ENCODE results near the gene NEMP1. TPM values are rescaled to one million over a fixed set of nuclear protein-coding genes. Genes with fewer than 3 reads are reported as not detected.

NEMP1 gene
- total RNA-seq = 23.0 and 27.6 TPM in 2 replicates

- peaks cover 10% of the 10 kb centered on the region for H3K36me3 Mint-ChIP-seq (ENCODE audit: low read depth)
- CTCF ChIA-PET = interaction anchor here (0.8 to 3.6 kb wide), 9 partner anchors 9 to 442 kb away, joined by 3 to 42 read pairs (median 3); partner anchors contain the start of gene STAT6
- peaks cover 38% of the 10 kb centered on the region for H3K4me1 Mint-ChIP-seq
- intact Hi-C loops (cut with micrococcal nuclease) = loop anchor here (1.0 to 2.0 kb wide), 4 partner anchors 9 to 353 kb away; partner anchors contain the start of gene NACA
- POLR2A ChIA-PET = interaction anchor here (0.6 to 13.8 kb wide), 19 partner anchors 9 to 1105 kb away, joined by 3 to 337 read pairs (median 4); partner anchors contain the start of genes LRP1, NAB2, NACA and RAB5B
- H3K9me3 Mint-ChIP-seq = no peaks in the 10 kb centered on the region
- DNase-seq (peak; percentile 79), ATAC-seq (ENCODE audit: low read depth) (peak; percentile 97)
- TF ChIP-seq CTCF (IDR thresholded peaks at IDR 0.05) = no peak
- H3K27me3 Mint-ChIP-seq = no peaks in the 10 kb centered on the region
- H3K27ac Mint-ChIP-seq = peak within 1 kb of the TSS; percentile 93
- H3K4me3 Mint-ChIP-seq = peak within 1 kb of the TSS; percentile 96
Measured at GRCh38 chr12:57078519-57079404, at the start of gene NEMP1. TSS of gene NEMP1 (minus strand) at chr12:57078791. CDS start at chr12:57078745, 46 bp downstream.

- POLR2A ChIA-PET = interaction anchor here (0.6 to 2.5 kb wide), 22 partner anchors 17 to 658 kb away, joined by 3 to 46 read pairs (median 4); partner anchors contain the start of genes NACA, NEMP1, RBMS2 and SHMT2
- TF ChIP-seq CTCF (IDR thresholded peaks at IDR 0.05) = no peak
- peaks cover 6% of the 10 kb centered on the region for H3K27me3 Mint-ChIP-seq
- intact Hi-C loops (cut with micrococcal nuclease) = loop anchor here (1.0 to 10.0 kb wide), 2 partner anchors 115 to 327 kb away; partner anchors contain the start of genes GLI1 and INHBE
- H3K4me3 Mint-ChIP-seq = peak within 1 kb of the TSS; percentile 87
- H3K9me3 Mint-ChIP-seq = peaks cover 2% of the 10 kb centered on the region
- no peaks in the 10 kb centered on the region for H3K36me3 Mint-ChIP-seq (ENCODE audit: low read depth)
- CTCF ChIA-PET = interaction anchor here (0.9 to 2.0 kb wide), 6 partner anchors 9 to 102 kb away, joined by 3 to 6 read pairs (median 4); partner anchors contain the start of gene SHMT2
- H3K4me1 Mint-ChIP-seq = peaks cover 13% of the 10 kb centered on the region
- peak; percentile 66 for ATAC-seq (ENCODE audit: low read depth)
- H3K27ac Mint-ChIP-seq = no peak within 1 kb of the TSS
- peak; percentile 69 for DNase-seq
Measured at GRCh38 chr12:57127726-57128518, 49.3 kb upstream of the NEMP1 start, which contains the start of gene LRP1. TSS of gene LRP1 (plus strand) at chr12:57128483. CDS start at chr12:57128965, 482 bp downstream.

- Mint-ChIP-seq H3K9me3 (peaks cover 2% of the 10 kb centered on the region), H3K27me3 (peaks cover 2% of the 10 kb centered on the region), H3K4me3 (peak overlapping the region; percentile 87), H3K4me1 (peaks cover 13% of the 10 kb centered on the region), H3K27ac (no peak overlapping the region), H3K36me3 (ENCODE audit: low read depth) (no peaks in the 10 kb centered on the region)
- TF ChIP-seq CTCF (IDR thresholded peaks at IDR 0.05) = no peak
- intact Hi-C loops (cut with micrococcal nuclease) = loop anchor here (10.0 kb wide), 1 partner anchor 328 kb away; the partner anchor contains the start of genes GLI1 and INHBE
- ATAC-seq (ENCODE audit: low read depth) (peak; percentile 39), DNase-seq (peak; percentile 41)
- CTCF ChIA-PET = interaction anchor here (0.8 to 2.0 kb wide), 10 partner anchors 10 to 116 kb away, joined by 3 to 6 read pairs (median 4); partner anchors contain the start of gene SHMT2
- POLR2A ChIA-PET = interaction anchor here (0.6 to 2.5 kb wide), 10 partner anchors 16 to 370 kb away, joined by 3 to 46 read pairs (median 6); partner anchors contain the start of gene STAT6
Measured at GRCh38 chr12:57127101-57127725, 48.6 kb upstream of the NEMP1 start.

- ATAC-seq (ENCODE audit: low read depth) (no peak), DNase-seq (no peak)
- Mint-ChIP-seq H3K36me3 (ENCODE audit: low read depth) (no peaks in the 10 kb centered on the region), H3K27ac (no peak overlapping the region), H3K4me3 (no peak overlapping the region), H3K9me3 (peaks cover 2% of the 10 kb centered on the region), H3K27me3 (peaks cover 2% of the 10 kb centered on the region), H3K4me1 (peaks cover 13% of the 10 kb centered on the region)
- POLR2A ChIA-PET = interaction anchor here (0.5 to 2.5 kb wide), 3 partner anchors 15 to 57 kb away, joined by 3 to 46 read pairs (median 3); partner anchors contain the start of gene STAT6
- intact Hi-C loops (cut with micrococcal nuclease) = loop anchor here (1.0 to 10.0 kb wide), 2 partner anchors 14 to 328 kb away; partner anchors contain the start of genes GLI1 and INHBE
- CTCF ChIA-PET = interaction anchor here (0.8 to 2.0 kb wide), 8 partner anchors 47 to 116 kb away, joined by 3 to 9 read pairs (median 4); partner anchors contain the start of gene SHMT2
- TF ChIP-seq CTCF (IDR thresholded peaks at IDR 0.05) = no peak
Measured at GRCh38 chr12:57126561-57126960, 48.0 kb upstream of the NEMP1 start.

Measured in activated B cell treated with CpG ODN at 0.5 μM for 24 hours (primary cell).